ENCODE data around the gene TMEM151A. TPM values are rescaled to one million over a fixed set of nuclear protein-coding genes. Genes with fewer than 3 reads are reported as not detected.
"Not testable (repeated sequence)": the region's sequence is repeated elsewhere in the genome, so short reads cannot be mapped to it uniquely, and the experiment has no call there.

TMEM151A gene
- total RNA-seq, 1 donor from 2014 or later, result 0.19 TPM

GRCh38 chr11:66320289-66320688 lies 28.6 kb downstream of the TMEM151A start:
- DNase-seq (ENCODE audit: low spot score), result not testable (repeated sequence)

GRCh38 chr11:66320748-66321147 lies 29.1 kb downstream of the TMEM151A start:
- DNase-seq (ENCODE audit: low spot score), result not testable (repeated sequence)

- no peak for DNase-seq (ENCODE audit: low spot score)
Observed at GRCh38 chr11:66321606-66322005, 29.9 kb downstream of the TMEM151A start.

- DNase-seq (ENCODE audit: low spot score), result no peak
Observed at GRCh38 chr11:66322732-66323427, 31.2 kb downstream of the TMEM151A start.

DNA sequence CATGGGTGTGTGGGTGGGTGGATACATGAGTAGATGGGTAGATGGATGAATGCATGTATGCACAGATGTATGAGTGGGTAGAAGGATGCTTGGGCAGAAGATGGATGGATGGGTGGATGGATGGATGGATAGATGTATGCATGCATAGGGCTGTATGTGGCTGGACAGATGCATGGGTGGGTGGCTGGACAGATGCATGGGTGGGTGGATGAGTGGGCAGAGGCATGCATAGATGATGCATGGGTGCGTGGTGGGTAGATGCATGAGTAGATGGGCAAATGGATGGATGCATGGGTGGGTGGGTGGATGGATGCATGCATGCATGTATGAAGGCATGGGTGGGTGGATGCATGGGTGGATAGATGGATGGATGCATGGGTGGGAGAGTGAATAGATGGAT lies 32.0 kb downstream of the TMEM151A start:
- DNase-seq (ENCODE audit: low spot score), result no peak

- DNase-seq (ENCODE audit: low spot score), result no peak
Observed at GRCh38 chr11:66324664-66325063, 33.0 kb downstream of the TMEM151A start.

DNA sequence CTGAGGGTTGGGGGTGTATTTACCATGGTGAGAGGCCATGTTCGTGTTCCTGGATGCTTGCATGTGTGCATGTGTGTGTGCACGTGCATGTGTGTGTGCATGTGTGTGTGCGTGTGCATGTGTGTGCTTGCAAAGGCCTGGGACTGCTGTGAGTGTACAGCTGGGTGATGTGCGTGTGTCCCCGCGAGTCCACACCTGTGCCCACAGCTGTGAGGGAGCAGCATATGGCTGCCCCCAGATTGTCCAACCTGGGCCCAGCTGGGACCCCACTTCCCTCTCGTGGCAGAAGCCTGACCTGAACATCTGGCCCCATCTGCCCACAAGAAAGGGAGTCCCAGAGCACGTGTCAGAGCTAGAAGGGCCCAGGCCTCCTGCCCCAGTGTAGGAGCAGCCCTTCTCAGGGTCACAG lies 33.6 kb downstream of the TMEM151A start:
- DNase-seq (ENCODE audit: low spot score), result no peak

- no peak for DNase-seq (ENCODE audit: low spot score)
Observed at GRCh38 chr11:66326261-66327111, 34.8 kb downstream of the TMEM151A start.

GRCh38 chr11:66327171-66328030 lies 35.7 kb downstream of the TMEM151A start:
- no peak for DNase-seq (ENCODE audit: low spot score)

DNA sequence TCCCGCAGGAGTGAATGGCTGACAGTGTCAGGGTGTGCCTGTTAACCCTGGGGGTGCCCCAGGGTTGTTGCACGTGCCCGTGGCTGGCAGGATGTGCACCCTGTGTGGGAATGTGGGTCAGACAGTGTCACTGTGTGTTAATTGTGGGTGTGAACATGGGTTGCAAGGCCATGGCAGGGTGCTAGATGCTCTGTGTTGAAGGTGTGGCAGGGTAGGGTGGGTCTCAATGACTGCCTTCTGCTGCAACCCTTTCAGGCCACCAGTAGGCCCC lies 36.3 kb downstream of the TMEM151A start:
- no peak for DNase-seq (ENCODE audit: low spot score)

DNA sequence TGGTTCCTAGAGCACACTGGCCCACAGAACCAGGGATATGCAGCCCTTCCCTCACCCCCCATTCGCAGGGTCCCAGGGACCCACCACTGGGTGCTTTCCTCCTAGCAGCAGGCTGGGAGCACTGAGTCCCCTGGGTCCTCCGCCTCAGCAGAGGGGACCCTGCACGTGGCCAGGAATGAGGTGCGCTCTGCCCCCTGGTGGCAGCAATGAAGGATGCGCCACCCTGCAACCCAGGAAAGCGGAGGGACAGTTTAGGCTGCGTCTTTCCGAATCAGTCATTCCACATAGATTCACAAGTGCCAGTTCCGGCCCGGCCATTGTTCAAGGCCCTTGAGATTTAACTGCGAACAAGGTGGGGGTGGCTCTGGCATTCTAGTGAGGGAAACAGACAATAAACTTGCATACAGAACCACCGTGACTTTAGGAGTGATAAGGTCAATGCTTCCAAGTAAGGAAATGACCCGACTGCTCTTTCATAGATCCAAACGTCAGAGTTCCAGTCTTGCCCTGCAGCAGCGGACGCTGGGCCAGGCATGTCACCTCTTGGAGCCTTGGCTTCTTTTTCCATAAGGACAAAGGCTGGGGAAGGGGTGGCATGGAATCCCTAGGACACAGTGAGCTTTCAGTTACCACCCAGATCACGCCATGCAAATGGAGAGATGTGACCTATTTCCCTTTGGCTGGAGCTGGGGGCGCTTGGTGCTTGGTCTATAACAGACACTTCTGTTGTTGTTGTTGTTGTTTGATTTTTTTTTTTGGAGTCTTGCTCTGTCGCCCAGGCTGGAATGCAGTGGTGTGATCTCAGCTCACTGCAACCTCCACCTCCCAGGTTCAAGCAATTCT lies 36.8 kb downstream of the TMEM151A start:
- DNase-seq (ENCODE audit: low spot score), result no peak

DNA sequence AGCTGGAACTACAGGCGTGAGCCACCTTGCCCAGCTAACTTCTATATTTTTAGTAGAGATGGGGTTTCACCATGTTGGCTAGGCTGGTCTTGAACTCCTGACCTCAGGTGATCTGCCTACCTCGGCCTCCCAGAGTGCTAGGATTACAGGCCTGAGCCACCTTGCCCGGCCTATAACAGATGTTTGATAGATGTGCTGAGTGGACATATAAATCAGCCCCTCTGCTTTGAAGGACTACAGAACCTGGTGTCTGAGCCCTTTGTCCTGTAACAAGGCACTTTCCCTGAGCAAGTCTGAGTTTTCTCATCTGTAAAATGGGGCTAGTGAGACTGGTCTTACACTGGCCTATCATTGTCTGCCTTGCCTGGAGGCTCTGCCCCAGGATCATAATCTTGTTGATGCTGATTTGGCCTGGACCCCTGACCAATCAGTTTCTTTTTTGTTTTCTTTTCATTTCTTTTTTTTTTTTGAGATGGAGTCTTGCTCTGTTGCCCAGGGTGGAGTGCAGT lies 37.5 kb downstream of the TMEM151A start:
- DNase-seq (ENCODE audit: low spot score), result no peak

DNA sequence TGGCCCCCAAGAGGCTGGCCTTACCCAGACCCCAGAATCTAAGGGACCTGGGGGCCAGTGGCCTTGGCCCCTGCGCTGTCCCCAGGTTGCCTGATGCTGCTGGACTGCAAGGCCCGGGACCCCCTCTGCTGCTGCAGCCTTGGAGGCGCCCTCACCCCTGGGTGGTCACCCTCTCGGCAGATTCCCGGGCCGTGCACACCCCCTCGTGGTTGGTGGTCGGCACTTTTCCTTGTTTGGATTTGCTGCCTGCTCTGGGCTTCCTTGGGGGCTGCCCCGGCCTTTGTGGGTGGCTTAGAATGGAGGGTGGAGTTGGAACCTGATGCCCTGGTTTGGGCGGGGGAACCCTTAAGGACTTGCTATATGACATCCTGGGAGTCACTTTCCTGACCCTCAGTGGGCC lies 39.2 kb downstream of the TMEM151A start:
- no peak for DNase-seq (ENCODE audit: low spot score)

DNA sequence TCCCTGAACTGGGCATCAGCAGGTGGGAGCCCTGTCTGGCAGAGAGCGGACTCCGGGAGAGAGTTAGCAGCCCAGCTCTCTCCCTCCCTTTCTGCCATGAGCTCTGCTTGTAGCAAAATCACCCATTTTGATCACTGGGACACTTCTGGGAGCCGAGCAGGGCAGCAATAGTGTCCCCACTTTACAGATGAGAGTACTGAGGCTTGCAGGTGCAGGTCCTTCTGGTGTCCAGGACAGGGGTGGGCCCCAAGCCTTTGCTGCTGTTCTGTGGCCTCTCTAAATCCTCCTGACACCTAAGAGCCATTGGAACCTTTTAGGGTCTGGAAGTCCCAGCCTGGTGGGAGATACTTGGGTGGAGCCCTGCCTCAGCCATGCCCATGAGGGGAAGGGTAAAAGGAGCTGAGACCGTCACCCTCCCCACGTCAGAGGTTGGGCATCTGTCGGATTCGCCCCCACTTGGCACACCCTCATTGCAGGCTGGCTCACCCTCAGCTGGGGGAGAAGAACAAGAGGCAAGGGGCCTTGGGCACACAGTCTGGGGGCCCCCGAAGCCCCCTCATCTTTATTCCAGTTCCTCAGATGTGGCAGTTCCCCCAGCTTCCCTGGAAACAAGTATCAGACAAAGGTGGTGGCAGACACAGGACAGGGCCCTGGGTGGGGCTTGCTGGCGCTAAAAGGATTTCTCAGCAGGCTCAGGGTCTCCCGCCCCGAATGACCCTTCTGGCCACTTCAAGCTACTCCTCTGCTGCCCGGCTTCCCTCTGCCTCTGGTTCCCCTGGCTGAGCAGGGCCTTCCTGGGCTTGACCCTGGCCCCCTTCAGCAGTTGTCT lies 40.1 kb downstream of the TMEM151A start:
- DNase-seq (ENCODE audit: low spot score), result no peak

- DNase-seq (ENCODE audit: low spot score), result no peak
Observed at GRCh38 chr11:66332371-66333219, 40.9 kb downstream of the TMEM151A start.

- DNase-seq (ENCODE audit: low spot score), result no peak
Observed at GRCh38 chr11:66333220-66333877, 41.7 kb downstream of the TMEM151A start.

DNA sequence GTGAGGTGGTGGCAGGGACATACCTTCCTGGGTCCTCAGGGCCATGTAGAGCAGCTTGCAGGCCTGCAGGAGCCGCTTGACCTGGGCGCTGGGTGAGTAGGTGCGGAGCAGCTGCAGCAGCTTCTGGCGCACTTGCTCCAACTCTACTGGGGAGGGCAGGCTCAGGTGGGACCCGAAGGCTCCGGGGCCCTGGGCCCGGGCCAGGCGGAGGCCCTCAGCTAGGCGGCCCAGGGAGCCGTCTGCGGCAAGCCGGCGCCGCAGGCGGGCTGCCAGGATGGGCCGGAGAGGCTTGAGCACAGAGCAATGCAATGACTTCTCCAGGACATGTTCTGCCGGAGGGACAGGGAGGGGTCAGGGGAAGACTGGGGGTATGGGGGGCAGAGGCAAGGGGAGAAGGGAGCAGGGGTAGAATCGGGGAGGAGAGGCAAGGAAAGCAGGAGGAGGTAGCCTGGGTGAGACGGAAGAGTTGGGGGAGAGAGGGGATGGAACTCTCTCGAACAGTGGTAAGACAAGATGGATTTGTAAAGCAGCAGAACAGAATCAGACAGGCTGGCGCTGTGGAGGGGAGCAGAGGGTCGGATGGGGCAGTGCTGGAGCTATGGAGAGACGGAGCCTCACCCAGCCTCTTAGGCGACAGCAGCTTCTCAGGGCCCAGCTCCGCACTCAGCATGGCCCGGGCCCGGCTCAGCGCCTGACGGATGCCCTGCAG lies 42.4 kb downstream of the TMEM151A start:
- no peak for DNase-seq (ENCODE audit: low spot score)

Data from mesenteric fat pad (tissue), 1 donor.